DMS153 (cell line): ENCODE data around the gene DNAJB5.
"Not testable (repeated sequence)": the region's sequence is repeated elsewhere in the genome, so short reads cannot be mapped to it uniquely, and the experiment has no call there.

Source experiments
- DNase-seq: peaks from one replicate; lab custom pipeline; 2025; lab: John Stamatoyannopoulos, UW

DNAJB5 gene

DNA sequence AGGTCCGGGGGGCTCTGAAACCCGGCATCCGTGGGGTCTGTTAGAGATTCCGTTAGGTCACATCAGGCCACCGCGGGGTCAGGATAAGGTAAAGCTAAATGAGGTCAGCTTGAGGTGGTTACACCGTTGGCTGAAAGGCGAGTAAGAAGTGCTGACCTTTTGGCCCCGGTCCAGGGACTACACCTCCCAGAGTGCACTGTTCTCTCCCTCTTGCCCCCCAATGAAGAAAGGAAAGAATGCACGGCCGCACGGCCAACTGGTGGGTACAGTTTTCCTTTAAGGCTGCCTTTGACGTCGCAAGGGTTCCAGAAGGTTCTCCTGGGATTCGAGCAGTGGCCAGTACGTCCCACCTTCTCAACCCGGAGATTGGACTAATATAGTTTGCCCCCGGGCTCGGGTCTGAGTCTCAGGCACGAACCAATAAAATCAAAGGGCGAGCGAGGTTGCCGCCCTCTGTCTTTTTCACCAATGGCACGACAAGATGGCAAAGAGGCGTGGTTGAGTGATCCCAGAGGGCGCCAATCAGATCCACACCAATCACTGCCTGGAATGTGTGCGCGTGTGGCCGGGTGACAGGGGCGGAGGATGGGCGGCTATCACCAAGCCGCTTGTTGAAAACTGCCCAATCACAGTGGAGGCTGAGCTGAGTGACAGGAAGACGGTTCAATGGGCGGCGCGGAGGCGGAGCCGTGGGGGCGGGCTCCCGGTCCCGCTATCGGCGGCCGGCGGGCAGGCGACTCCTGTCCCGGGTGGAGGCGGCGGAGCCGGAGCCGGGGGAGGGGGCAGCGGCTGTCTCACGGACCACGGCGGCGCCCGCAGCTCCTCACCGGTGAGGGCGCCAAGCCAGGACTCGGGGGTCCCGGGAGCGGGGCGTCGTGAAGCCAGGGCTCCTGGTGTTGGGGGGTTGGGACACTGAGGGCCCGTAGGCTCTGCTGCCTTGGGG is at the start of gene DNAJB5:
Gene DNAJB5 (plus strand): TSS at position 743 of the 943 bp plus-strand sequence. CDS start 886 bp downstream, outside the sequence.
- peak; percentile 99 for DNase-seq

DNA sequence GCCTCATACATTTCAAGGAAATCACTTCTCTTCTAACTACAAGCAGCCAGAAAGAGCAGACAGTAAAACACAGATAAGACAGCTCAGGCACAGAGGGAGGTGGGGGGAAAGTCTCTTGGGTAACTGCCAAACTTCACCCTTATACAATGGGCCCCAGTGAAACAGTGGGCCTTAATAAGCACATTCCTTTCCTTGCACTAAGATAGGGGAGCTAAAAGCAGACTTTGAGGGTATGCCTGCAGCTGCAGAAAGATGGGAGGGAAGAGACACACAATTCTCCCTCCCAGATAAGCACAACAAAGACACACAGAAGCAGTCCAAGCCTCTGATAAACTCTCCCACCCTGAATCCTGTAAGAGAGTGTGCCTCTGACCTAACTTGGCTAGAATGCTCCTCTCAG is 49.6 kb upstream of the DNAJB5 start:
- not testable (repeated sequence) for DNase-seq

DNA sequence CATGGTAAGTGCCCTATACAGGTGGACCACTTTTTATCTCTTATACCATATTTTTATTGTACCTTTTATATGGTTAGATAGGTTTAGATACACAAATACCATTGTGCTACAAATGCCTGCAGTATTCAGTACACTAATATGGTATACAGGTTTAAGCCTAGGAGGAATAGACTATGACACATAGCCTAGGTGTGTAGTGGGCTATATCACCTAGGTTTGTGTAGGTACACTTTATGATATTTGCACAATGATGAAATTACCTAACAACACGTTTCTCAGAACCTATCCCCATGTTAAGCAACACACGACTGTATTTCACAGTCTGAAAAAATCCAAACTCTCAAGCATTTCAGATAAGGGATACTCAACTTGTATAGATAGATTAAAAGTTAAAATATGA is 41.1 kb upstream of the DNAJB5 start:
- no peak for DNase-seq

DNA sequence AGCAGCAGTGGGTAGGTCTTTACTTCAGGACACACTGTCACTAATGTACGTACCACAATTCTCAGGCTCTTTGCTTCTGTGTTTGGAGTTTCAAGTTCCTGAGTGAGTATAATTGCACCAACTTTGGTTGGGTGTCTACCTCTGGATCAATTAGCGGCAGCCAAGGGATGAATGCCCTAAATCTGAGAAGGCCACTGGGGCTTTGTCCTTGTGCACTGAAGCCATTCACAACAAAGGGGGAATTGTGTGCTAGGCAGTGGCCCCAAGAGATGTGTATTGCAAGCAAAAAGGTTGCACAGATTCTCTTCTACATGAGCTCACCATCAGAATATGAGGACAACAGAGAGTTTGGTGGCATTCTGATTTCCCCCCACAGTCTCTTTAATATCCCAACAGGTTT is 35.3 kb upstream of the DNAJB5 start:
- DNase-seq = no peak

DNA sequence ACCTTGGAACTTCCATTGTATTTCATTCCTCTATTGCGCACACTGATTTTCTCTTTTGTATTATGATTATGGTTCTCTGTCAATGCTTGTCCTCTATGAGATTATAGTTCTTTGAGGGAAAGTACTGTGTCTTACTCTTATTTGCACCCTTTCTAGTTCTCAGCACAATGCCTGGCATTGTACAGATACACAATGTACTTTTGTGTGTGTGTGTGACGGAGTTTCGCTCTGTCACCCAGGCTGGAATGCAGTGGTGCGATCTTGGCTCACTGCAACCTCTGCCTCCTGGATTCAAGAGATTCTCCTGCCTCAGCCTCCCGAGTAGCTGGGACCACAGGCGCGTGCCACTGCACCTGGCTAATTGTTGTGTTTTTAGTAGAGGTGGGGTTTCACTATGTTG is 33.5 kb upstream of the DNAJB5 start:
- DNase-seq = not testable (repeated sequence)

DNA sequence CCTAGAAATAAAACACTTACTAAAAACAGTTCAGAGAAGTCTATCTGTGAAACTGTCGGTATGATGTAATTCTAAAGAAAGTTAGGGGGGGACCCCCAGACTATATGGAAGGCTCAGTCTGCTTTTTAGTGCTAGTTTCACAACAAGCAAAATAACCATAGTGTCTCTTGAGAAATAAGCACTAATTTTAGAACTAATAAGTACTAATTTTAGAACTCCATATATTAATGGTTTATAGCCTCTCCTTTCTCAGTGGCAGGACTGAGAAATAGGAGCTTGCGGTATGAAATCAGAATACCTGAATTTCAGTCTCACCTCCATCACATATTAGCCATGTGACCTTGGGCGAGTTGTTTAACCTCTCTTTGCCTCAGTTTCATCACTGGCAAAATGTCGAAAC is 32.9 kb upstream of the DNAJB5 start:
- DNase-seq = no peak

DNA sequence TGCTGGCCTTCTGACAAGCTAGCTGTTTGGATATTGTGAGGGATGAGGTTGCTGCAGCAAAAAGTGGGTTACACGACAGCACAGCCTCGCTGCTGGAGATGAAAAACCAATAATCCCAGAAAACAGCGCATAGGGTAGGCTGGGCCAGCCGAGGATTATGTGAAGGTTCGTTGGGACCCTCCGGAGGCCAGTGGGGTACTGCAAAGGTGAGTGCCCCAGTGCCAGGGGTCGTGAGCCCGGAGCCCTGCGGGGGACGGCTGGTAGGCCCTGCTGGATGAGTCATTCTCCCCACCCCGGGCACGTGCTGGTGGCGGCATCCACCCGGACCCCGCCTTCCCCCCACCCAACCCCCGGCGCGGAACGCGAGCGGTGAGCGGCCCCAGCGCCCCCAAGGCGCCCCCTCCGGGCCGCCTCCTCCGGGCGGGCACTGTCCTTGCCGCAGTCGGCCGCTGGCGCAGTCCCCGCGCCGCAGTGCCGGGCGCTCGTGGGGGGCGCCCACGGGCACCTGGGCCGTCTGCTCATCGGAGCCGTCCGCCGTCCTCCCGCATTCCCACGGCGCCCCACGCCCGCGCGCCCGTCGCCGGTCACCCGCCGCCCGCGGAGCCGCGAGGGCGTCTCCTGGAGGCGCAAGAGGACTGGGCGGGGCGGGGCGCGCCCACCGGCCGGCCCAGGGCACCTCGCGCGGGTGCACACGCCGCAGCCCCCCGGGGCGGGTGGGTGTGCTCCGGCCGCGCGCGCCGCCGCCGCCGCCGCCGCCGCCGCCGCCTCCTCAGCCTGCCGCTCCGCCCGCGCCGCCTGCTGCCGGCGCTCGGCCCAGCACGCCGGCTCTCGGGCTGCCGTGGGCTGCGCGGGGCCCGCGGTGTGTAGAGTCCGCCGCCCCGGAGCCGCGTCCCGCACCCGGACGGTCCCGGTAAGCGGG is 31.8 kb upstream of the DNAJB5 start, which contains the start of gene PHF24:
Gene PHF24 (plus strand): TSS at position 794 of the 919 bp plus-strand sequence. CDS start 13,014 bp downstream, outside the sequence.
- no peak for DNase-seq

DNA sequence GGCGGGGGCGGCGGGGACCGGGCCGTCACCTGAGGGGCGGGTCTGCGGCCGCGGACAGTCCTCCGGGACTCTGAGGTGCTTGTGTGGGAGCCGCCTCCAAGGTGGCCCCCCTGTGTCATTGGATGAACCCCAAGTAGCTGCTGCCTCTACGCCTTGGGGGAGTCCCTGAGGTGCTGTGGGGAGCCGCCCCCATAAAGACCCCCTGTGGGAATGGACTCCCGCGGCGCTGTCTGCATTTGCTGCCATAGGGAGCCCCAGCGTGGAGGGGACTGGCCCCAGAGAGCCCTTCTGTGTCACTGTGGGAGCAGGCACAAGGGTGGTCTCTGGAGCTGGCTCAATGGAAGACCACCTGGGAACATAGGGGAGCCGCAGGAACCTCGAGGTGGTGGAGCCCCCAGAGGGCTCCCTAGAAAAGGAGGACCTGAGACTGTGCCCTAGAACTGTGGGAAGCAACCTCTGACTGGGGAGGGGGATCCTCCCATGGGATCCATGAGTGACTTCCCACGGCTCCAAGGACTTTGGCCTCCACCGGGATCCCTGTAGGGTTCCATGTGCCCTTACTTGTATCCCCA is 31.0 kb upstream of the DNAJB5 start:
- no peak for DNase-seq

DNA sequence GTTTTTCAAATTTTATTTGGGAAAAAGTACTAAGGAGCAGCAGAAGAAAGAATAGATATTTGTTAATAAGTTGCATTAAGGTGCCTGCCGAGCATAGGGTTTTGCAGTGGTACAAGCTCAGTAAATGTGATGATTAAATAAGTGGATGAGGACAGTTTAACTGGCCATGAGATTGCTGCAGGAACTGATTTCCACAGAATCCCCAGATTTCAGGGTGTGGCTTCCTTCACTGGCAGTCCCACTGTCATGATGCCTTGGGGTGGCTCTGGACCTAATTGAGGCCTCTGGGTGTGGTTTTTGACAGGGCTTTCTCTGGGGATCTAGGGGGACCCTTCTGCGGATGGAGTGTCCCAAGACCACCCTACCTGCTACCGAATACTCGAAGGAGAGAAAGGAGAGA is 30.1 kb upstream of the DNAJB5 start:
- no peak for DNase-seq

DNA sequence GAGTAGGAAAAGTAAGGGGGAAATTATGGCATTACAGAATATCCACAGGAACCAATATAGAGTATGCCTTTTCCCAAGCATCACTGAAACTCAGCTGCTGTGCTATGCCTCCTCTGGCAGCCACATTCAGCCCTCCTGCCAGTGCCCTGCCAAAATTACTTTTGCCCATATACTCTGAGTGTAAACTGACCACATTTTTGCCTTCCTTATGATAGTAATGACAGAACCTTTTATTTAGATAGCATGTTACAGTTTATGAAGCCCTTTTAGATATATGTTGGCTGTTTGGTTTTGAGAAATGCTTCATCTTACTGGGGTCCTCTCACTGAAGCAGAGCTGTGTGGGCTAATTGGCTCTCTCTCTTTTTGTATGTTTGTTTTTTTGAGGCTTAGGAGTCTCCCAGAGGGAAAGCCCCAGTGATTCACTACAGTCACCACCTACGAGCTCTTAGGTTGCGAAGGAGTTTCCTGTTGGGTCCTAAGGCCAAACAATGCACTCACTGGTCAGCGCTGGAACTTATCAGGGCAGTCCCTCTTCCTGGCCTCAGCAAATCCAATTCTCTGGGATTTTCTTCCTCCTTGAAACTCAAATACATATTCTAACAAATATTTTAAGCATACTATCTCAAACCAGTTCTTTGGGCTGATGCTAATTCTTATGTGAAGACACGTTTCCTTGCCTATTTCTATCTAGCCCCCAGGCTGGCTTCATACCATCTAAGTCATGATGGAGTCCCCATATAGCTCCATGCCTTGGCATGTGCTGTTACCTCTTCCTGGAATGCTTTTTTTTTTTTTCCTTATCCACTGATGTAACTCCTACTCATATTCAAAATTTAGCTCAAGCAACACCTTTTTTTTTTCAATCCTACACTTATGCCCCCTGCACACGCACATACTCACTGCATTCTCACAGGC is 27.7 kb upstream of the DNAJB5 start:
- DNase-seq = no peak

DNA sequence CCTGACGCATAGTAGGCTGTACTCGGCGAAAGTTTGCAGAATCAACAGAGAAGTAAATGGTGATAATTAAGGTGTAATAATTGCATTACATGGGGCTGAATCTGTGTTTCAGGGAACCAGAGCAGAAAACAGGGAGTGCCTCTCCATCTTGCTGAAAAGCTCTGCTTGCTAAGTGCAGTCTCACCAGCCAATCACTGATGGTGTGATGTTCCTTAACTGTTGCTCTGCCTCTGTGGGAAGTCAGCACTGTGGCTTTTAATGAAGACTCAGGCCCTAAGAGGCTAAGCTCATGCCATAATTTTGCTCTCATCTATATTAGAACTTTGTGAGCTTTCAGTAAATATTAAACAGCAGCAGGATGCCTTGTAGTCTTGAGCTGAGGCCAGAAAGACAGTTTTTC is 27.0 kb upstream of the DNAJB5 start:
- DNase-seq = no peak

DNA sequence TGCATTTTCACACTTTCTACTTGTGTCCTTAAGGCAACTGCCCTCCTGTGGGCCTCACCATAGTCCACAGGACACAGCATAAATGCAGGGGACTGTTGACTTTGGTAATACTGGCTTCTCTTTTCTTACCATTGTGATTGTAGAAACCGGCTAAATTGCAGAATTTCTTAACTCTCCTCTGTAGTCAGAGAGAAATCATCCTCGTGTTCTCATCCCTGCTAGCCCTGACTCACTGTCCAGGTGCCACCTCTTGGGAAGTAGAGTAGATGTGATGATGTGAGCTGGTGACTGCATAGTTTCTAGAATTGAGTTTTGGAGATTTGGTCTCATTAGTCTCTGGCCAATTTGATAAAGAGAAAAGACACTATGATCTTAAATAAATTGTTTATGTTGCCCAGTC is 26.0 kb upstream of the DNAJB5 start:
- DNase-seq = no peak

DNA sequence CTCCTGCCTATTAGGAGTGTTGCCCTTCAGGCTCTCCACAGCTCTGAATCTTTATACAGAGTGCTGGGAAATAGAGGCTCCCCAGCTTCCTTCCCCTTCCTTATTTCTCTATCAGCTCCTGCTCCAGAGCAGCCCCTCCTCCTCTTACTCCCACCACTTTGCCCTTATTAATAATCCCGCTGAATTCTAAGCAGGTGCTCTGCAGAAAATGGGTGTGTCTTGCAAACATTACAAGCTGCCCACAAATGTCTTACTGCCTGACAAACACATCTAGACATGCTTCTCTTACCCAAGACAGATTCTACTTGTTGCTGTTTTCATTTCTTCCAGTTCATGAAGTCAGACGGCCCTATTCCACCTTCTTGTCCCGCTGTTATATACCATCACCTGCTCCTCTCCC is 25.1 kb upstream of the DNAJB5 start:
- no peak for DNase-seq

DNA sequence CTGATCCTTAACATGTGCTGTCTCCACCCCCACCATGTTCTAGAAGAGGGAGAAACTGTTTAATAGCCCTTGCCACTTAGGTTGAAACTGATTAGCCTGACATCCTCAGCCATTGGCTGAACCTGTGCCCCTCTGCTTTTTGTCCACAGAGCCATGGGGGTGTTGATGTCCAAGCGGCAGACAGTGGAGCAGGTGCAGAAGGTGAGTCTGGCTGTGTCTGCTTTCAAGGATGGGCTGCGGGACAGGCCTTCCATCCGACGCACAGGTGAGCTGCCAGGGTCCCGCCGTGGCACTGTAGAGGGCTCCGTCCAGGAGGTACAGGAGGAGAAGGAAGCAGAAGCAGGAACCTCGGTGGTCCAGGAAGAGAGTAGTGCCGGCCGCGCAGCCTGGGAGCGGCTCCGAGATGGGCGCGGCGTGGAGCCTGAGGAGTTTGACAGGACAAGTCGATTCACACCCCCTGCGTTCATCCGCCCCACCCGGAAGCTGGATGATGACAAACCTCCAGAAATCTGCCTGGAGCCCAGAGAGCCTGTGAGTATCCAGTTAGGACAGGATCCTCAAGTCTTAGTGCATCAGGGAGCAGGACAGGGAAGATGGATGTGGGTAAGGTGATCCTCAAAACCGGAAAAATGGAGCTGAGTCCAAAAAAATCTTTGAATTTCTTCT is 18.3 kb upstream of the DNAJB5 start:
- DNase-seq = no peak

DNA sequence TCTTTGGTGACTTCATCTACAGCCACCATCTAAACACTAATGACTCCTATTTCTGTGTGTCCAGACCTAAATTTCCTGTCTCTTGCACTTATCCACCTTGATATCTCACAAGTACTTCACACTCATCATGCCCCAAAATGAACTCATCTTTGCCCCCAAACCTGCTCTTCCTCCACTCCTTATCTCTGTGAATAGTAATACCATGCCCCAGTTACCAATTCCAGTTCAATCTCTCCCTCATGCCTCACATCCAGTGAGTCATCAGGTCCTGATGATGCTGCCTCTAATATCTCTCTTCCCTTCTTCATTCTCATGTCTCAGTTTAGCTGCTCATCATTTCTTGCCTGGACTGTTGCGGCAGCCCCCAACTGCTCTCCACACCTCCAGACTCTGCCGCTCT is 14.9 kb upstream of the DNAJB5 start:
- DNase-seq = no peak

DNA sequence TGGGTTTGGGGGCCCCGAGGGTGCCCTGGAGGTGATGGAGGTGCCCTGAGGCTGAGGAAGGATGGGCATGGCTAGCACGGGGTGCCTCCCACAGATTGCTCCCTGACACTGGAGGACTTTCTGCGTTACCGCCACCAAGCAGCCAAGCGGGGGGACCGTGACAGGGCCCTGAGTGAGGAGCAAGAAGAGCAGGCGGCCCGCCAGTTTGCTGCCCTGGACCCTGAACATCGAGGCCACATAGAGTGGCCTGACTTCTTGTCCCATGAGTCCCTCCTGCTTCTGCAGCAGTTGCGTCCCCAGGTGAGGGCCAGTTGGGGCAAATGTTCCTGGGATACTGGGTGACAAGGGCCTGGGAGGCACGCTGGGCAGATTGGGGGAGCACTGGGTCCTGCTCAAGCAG is 13.1 kb upstream of the DNAJB5 start:
- no peak for DNase-seq

DNA sequence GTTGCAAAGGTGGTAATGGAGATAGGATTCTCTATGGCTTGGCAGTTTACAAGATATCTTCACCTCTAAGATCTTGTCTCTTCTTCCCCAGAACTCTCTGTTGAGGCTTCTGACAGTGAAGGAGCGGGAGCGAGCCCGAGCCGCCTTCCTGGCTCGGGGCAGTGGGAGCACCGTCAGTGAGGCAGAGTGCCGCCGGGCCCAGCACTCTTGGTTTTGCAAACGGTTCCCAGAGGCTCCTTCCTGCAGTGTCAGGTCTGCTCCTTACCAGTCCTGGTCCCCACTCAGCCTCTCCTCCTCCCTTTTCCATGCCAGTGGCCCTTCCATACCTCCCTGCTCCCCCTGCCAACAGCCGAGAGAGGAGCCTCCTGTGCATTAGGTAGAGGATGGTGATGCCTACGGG is 12.6 kb upstream of the DNAJB5 start:
- no peak for DNase-seq

DNA sequence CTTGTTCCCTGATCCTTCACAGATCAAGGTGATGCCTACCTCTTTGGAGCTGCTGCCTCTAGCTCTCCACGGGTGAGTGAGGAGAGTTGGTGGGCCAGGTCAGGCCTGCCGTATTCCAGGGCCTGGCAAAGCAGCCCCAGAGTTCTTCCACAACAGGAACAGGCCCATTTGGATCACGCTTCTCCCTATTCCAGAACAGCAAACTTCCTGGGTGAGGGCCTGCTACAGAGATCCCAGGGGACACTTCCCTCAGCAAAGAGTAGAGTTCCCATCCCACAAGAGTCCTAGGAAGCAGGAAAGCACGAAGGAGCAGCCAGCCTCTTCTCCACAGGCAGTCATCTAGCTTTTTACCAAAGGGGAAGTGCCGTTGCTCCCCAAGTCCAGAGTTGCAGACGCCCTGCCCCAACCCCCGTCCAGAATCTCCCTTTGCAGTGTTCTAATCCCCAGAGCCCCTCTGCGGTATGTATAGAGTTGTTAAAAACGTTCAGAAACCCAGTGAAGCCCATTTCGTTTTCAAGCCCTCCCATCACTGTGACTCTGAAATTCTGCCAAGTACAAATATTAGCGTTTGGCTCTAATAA is 9.3 kb upstream of the DNAJB5 start:
- DNase-seq = no peak

DNA sequence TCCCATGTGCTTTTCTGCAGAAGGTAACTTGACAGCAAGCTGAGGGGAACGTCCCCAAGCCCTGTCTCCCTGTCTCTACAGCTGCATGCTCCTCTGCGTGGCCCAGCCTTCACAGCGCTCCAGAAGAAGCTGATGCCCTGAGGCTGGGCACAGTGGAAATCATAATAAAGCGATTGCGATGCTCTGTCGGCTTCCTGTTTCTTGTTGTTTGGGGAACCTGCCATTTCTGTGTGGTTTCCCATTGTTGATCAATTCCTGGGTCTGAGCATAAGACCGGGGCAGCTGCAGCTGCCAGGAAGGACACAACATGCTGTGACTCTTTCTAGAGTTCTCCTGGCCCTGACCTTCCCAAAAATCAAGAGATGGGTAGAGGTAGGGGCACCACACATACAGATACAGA is 7.2 kb upstream of the DNAJB5 start:
- DNase-seq = no peak

DNA sequence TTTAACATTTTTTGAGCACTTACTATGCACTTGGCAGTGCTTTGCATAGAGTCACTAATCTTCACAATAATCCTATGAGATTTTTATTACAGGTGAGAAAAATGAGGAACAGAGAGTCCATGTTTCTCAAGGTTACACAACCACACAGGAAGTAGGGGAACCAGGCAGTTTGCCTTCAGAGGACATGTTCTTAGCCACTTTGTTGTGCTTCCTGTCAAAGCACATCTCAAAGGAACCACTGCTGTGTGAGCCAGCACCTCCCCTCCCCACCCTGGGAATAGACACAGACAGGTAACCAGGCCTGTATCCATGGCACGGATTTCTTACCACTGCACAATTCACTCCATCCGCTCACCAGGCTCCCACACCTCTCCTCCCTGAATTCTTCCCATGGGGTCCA is 6.3 kb upstream of the DNAJB5 start:
- DNase-seq = no peak
